HepG2 (cell line): ENCODE results near the gene FYTTD1. TPM values are rescaled to one million over a fixed set of nuclear protein-coding genes. Genes with fewer than 3 reads are reported as not detected.

ENCODE experiments used
- ATRX ChIP-seq: sonication (generic); formaldehyde crosslinking; IDR thresholded peaks from 2 replicates; pipeline ENCODE4 v1.4.0; 2020; ENCODE audit warnings: missing genetic modification reagents, borderline replicate concordance
- GPN1 ChIP-seq: sonication (generic); formaldehyde crosslinking; IDR thresholded peaks from 2 replicates; pipeline ENCODE4 v1.5.1; 2020; ENCODE audit warnings: missing genetic modification reagents, borderline replicate concordance
- HDAC2 ChIP-seq: sonication (generic); formaldehyde crosslinking; IDR thresholded peaks from 2 replicates; pipeline ENCODE4 v1.4.0; 2020; ENCODE audit warnings: missing genetic modification reagents
- KAT2B ChIP-seq: fragments of 150-350 bp; IDR thresholded peaks from 2 replicates; pipeline ENCODE4 v1.6.1; 2014; ENCODE audit warnings: low read depth, low read length, borderline replicate concordance
- KDM2A ChIP-seq: sonication (generic); formaldehyde crosslinking; IDR thresholded peaks from 2 replicates; pipeline ENCODE4 v1.4.0; 2020; ENCODE audit warnings: low read depth, missing genetic modification reagents, borderline replicate concordance
- NFYC ChIP-seq: IDR thresholded peaks from 2 replicates; pipeline ENCODE4 v1.6.1; 2016; ENCODE audit warnings: missing genetic modification reagents, missing compliant biosample characterization
- PHF8 ChIP-seq: sonication (generic); formaldehyde crosslinking; IDR thresholded peaks from 2 replicates; pipeline ENCODE4 v1.5.0; 2020; ENCODE audit warnings: missing genetic modification reagents
- SUZ12 ChIP-seq: fragments of 150-350 bp; IDR thresholded peaks from 2 replicates; pipeline ENCODE4 v1.6.1; 2014; ENCODE audit warnings: low read depth, low read length
- TAF1 ChIP-seq: sonication (generic); formaldehyde crosslinking; IDR thresholded peaks from 2 replicates; pipeline ENCODE4 v1.4.0; 2020; ENCODE audit warnings: missing genetic modification reagents
- ZFP82 ChIP-seq: sonication (generic); formaldehyde crosslinking; IDR thresholded peaks from 2 replicates; pipeline ENCODE4 v1.5.1; 2020; ENCODE audit warnings: mild to moderate bottlenecking, missing genetic modification reagents, borderline replicate concordance
- ZNF329 ChIP-seq: sonication (generic); formaldehyde crosslinking; IDR thresholded peaks from 2 replicates; pipeline ENCODE4 v1.9.0; 2021; ENCODE audit warnings: low read depth, mild to moderate bottlenecking, missing genetic modification reagents
- ZNF33B ChIP-seq: sonication (generic); formaldehyde crosslinking; IDR thresholded peaks from 2 replicates; pipeline ENCODE4 v1.5.1; 2020; ENCODE audit warnings: mild to moderate bottlenecking, missing genetic modification reagents
- ZNF468 ChIP-seq: sonication (generic); formaldehyde crosslinking; IDR thresholded peaks from 2 replicates; pipeline ENCODE4 v1.8.0; 2022; ENCODE audit warnings: mild to moderate bottlenecking, moderate library complexity, missing genetic modification reagents
- ZNF598 ChIP-seq: sonication (generic); formaldehyde crosslinking; IDR thresholded peaks from 2 replicates; pipeline ENCODE4 v1.5.1; 2020; ENCODE audit warnings: mild to moderate bottlenecking, missing genetic modification reagents, borderline replicate concordance
- ZNF766 ChIP-seq: sonication (generic); formaldehyde crosslinking; IDR thresholded peaks from 2 replicates; pipeline ENCODE4 v1.5.0; 2020; ENCODE audit warnings: missing genetic modification reagents, borderline replicate concordance
- ZNF781 ChIP-seq: sonication (generic); formaldehyde crosslinking; IDR thresholded peaks from 2 replicates; pipeline ENCODE4 v1.5.1; 2020; ENCODE audit warnings: borderline replicate concordance, mild to moderate bottlenecking, missing genetic modification reagents; ENCODE audit errors: not compliant biosample characterization
- ZNF792 ChIP-seq: IDR thresholded peaks from 2 replicates; pipeline ENCODE4 v1.6.1; 2016
- ZSCAN22 ChIP-seq: sonication (generic); formaldehyde crosslinking; IDR thresholded peaks from 2 replicates; pipeline ENCODE4 v1.4.0; 2020; ENCODE audit warnings: mild to moderate bottlenecking, missing genetic modification reagents
- polyA plus RNA-seq, 8 experiments: library from polyadenylated mRNA; depleted of rRNA in 3 of 8; stranded (reverse) in 7 of 8; unstranded in 1 of 8; fragments of >200 nt; fragmentation: Illumina TruSeq in 4 of 8; extraction: Trizol in 4 of 8; gene quantifications; 2 replicates each; pipeline versions ENCODE4 v1.2.1 to v1.2.3, GENCODE V29; 2011 to 2016; ENCODE audit warnings: low read depth in 4 of 8, missing spikeins in 1 of 8, mixed read lengths in 1 of 8; ENCODE audit not compliant: insufficient read depth in 1 of 8
- total RNA-seq, 5 experiments: library from RNA; depleted of rRNA; stranded (reverse); fragments of >200 nt; fragmentation: Illumina TruSeq; extraction: Trizol; gene quantifications; 2 replicates each; pipeline ENCODE4 v1.2.3, GENCODE V29; 2016; ENCODE audit warnings: low read depth in 1 of 5
- TF ChIP-seq, protein P1 (sequence below): sonication (generic); formaldehyde crosslinking; IDR thresholded peaks from 2 replicates; pipeline ENCODE4 v1.5.0; 2020; ENCODE audit warnings: mild to moderate bottlenecking, missing genetic modification reagents, moderate library complexity
- TF ChIP-seq, protein P2 (sequence below): IDR thresholded peaks from 2 replicates; pipeline ENCODE4 v1.6.1; 2018; ENCODE audit warnings: missing genetic modification reagents
- TF ChIP-seq, protein P3 (sequence below): IDR thresholded peaks from 2 replicates; pipeline ENCODE4 v1.4.0; 2020; ENCODE audit warnings: mild to moderate bottlenecking, missing genetic modification reagents

Gene FYTTD1
- total and polyA plus RNA-seq, 2 of the 13 experiments (the other 11 are each of a cell fraction or from before 2014, with no cell fraction given): 6.5 to 28.8 TPM

DNA sequence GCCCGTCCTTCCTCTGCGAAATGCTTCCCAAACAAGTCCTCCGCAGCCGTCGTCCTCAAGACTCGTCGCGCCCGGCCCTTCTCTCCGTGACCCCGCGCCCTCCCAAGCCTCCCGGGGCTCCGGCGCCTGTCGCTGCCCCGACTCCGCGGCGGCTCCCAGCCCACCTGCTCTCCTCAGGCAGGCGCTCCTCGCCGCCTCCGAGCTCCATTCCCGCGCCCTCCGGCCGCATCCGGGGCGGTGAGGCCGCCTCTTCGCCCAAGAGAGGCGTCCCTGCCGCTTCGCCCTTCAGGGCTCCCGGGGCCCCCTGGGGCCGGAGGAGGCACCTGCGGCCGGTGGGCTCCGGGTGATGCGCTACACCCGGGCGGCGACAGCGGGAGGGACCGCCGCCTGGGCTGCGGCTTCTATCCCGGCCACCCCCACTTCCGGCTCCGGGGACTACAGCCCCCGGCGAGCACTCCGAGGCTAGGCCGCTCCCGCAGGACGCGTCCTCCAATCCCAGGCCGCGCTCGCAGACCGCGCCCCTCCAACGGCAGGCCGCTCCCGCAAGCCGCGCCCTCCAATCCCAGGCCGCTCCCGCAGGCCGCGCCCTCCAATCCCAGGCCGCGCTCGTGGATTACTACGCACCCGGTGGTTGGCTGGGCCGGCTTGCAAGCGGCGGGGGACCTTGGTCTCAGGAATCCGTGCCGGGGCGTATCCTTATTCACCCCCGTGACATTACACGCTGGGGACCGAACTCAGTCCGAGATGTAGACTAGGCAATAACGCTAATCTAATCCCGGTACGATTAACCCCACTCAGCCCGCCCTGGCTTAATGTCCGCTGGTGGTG is 13.0 kb upstream of the FYTTD1 start, which contains the start of gene RUBCN (continued):
- TF ChIP-seq, protein P1, sequence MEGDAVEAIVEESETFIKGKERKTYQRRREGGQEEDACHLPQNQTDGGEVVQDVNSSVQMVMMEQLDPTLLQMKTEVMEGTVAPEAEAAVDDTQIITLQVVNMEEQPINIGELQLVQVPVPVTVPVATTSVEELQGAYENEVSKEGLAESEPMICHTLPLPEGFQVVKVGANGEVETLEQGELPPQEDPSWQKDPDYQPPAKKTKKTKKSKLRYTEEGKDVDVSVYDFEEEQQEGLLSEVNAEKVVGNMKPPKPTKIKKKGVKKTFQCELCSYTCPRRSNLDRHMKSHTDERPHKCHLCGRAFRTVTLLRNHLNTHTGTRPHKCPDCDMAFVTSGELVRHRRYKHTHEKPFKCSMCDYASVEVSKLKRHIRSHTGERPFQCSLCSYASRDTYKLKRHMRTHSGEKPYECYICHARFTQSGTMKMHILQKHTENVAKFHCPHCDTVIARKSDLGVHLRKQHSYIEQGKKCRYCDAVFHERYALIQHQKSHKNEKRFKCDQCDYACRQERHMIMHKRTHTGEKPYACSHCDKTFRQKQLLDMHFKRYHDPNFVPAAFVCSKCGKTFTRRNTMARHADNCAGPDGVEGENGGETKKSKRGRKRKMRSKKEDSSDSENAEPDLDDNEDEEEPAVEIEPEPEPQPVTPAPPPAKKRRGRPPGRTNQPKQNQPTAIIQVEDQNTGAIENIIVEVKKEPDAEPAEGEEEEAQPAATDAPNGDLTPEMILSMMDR (CRISPR knock-in tag): no peak
- TF ChIP-seq ZNF468 (0 out of 2 replicates have a peak, but pooled peaks have one; percentile 66), PHF8 (peak; percentile 78), ZFP82 (CRISPR knock-in tag) (peak; percentile 71; the same call in 1 of the 2 replicates), ZNF33B (CRISPR knock-in tag) (no peak), ZNF792 (CRISPR knock-in tag) (0 out of 2 replicates have a peak, but pooled peaks have one; percentile 30), HDAC2 (CRISPR knock-in tag) (peak; percentile 40; the same call in 1 of the 2 replicates), SUZ12 (peak; percentile 24; the same call in 1 of the 2 replicates), ZNF766 (CRISPR knock-in tag) (0 out of 2 replicates have a peak, but pooled peaks have one; percentile 55), ZNF598 (CRISPR knock-in tag) (peak; percentile 80; the same call in 1 of the 2 replicates), ZSCAN22 (CRISPR knock-in tag) (no peak), NFYC (CRISPR knock-in tag) (peak; percentile 92), ZNF781 (no peak), TAF1 (CRISPR knock-in tag) (peak; percentile 65; the same call in 1 of the 2 replicates), ZNF329 (CRISPR knock-in tag) (0 out of 2 replicates have a peak, but pooled peaks have one; percentile 50), GPN1 (no peak), KAT2B (no peak), KDM2A (peak; percentile 70; the same call in 1 of the 2 replicates), ATRX (CRISPR knock-in tag) (no peak)
- TF ChIP-seq, protein P2, sequence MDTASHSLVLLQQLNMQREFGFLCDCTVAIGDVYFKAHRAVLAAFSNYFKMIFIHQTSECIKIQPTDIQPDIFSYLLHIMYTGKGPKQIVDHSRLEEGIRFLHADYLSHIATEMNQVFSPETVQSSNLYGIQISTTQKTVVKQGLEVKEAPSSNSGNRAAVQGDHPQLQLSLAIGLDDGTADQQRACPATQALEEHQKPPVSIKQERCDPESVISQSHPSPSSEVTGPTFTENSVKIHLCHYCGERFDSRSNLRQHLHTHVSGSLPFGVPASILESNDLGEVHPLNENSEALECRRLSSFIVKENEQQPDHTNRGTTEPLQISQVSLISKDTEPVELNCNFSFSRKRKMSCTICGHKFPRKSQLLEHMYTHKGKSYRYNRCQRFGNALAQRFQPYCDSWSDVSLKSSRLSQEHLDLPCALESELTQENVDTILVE (CRISPR knock-in tag): 0 out of 2 replicates have a peak, but pooled peaks have one; percentile 54
- TF ChIP-seq, protein P3, sequence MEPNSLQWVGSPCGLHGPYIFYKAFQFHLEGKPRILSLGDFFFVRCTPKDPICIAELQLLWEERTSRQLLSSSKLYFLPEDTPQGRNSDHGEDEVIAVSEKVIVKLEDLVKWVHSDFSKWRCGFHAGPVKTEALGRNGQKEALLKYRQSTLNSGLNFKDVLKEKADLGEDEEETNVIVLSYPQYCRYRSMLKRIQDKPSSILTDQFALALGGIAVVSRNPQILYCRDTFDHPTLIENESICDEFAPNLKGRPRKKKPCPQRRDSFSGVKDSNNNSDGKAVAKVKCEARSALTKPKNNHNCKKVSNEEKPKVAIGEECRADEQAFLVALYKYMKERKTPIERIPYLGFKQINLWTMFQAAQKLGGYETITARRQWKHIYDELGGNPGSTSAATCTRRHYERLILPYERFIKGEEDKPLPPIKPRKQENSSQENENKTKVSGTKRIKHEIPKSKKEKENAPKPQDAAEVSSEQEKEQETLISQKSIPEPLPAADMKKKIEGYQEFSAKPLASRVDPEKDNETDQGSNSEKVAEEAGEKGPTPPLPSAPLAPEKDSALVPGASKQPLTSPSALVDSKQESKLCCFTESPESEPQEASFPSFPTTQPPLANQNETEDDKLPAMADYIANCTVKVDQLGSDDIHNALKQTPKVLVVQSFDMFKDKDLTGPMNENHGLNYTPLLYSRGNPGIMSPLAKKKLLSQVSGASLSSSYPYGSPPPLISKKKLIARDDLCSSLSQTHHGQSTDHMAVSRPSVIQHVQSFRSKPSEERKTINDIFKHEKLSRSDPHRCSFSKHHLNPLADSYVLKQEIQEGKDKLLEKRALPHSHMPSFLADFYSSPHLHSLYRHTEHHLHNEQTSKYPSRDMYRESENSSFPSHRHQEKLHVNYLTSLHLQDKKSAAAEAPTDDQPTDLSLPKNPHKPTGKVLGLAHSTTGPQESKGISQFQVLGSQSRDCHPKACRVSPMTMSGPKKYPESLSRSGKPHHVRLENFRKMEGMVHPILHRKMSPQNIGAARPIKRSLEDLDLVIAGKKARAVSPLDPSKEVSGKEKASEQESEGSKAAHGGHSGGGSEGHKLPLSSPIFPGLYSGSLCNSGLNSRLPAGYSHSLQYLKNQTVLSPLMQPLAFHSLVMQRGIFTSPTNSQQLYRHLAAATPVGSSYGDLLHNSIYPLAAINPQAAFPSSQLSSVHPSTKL (CRISPR knock-in tag): peak; percentile 23; the same call in 1 of the 2 replicates
